ENCODE measurements around the gene HTATSF1.

Gene HTATSF1, protein sequence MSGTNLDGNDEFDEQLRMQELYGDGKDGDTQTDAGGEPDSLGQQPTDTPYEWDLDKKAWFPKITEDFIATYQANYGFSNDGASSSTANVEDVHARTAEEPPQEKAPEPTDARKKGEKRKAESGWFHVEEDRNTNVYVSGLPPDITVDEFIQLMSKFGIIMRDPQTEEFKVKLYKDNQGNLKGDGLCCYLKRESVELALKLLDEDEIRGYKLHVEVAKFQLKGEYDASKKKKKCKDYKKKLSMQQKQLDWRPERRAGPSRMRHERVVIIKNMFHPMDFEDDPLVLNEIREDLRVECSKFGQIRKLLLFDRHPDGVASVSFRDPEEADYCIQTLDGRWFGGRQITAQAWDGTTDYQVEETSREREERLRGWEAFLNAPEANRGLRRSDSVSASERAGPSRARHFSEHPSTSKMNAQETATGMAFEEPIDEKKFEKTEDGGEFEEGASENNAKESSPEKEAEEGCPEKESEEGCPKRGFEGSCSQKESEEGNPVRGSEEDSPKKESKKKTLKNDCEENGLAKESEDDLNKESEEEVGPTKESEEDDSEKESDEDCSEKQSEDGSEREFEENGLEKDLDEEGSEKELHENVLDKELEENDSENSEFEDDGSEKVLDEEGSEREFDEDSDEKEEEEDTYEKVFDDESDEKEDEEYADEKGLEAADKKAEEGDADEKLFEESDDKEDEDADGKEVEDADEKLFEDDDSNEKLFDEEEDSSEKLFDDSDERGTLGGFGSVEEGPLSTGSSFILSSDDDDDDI

DNA sequence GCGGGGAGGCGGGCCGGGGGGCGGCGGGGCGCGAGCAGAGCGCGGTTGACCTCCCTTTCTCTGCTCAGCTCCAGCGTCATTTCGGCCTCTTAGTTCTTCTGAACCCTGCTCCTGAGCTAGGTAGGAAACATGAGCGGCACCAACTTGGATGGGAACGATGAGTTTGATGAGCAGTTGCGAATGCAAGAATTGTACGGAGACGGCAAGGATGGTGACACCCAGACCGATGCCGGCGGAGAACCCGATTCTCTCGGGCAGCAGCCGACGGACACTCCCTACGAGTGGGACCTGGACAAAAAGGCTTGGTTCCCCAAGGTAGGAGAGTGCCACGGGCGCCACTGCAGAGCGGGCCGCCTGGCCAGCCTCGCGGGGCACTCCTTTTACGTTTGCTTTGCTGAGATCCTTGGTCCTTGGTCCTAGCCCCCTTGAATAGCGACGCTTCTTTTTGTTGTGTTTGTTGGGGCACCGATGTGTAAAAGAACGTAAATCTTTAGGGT is at the start of gene HTATSF1:
HTATSF1 (plus strand) TSS at position 37 of the 497 bp plus-strand sequence; CDS start at position 130, 93 bp downstream.
- no peak for DNase-seq (ENCODE audit: low read depth)
- TF ChIP-seq, protein P1, sequence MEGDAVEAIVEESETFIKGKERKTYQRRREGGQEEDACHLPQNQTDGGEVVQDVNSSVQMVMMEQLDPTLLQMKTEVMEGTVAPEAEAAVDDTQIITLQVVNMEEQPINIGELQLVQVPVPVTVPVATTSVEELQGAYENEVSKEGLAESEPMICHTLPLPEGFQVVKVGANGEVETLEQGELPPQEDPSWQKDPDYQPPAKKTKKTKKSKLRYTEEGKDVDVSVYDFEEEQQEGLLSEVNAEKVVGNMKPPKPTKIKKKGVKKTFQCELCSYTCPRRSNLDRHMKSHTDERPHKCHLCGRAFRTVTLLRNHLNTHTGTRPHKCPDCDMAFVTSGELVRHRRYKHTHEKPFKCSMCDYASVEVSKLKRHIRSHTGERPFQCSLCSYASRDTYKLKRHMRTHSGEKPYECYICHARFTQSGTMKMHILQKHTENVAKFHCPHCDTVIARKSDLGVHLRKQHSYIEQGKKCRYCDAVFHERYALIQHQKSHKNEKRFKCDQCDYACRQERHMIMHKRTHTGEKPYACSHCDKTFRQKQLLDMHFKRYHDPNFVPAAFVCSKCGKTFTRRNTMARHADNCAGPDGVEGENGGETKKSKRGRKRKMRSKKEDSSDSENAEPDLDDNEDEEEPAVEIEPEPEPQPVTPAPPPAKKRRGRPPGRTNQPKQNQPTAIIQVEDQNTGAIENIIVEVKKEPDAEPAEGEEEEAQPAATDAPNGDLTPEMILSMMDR (conservative IDR thresholded peaks at IDR 0.05; ENCODE audit: control insufficient read depth, insufficient read depth, low read depth, low read length) = no peak
- peak within 1 kb of the TSS; percentile 75 for H3K4me3 ChIP-seq (ENCODE audit: control insufficient read depth, low read depth, low read length)

DNA sequence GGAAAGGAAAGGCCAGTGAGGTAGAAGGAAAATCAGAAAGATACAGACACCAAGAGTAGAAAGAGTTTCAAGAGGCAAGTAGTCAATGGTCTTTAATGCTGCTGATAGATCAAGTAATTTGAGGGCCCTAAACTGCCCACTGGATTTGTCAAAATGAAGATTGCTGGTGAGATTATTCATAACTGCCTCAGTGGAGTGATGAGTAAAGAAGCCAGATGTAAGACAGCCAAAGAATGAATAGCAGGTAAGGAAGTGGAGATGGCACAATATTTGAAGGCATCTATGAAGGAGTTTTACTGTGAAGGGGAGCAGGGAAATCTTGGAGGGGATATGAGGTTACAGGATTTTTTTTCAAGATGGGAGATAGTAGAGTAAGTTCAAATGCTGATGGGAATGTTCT is 49.4 kb upstream of the HTATSF1 start:
- no peak for DNase-seq (ENCODE audit: low read depth)
- TF ChIP-seq, protein P1 (conservative IDR thresholded peaks at IDR 0.05; ENCODE audit: control insufficient read depth, insufficient read depth, low read depth, low read length) = no peak
- H3K4me3 ChIP-seq (ENCODE audit: control insufficient read depth, low read depth, low read length) = no peak overlapping the region

DNA sequence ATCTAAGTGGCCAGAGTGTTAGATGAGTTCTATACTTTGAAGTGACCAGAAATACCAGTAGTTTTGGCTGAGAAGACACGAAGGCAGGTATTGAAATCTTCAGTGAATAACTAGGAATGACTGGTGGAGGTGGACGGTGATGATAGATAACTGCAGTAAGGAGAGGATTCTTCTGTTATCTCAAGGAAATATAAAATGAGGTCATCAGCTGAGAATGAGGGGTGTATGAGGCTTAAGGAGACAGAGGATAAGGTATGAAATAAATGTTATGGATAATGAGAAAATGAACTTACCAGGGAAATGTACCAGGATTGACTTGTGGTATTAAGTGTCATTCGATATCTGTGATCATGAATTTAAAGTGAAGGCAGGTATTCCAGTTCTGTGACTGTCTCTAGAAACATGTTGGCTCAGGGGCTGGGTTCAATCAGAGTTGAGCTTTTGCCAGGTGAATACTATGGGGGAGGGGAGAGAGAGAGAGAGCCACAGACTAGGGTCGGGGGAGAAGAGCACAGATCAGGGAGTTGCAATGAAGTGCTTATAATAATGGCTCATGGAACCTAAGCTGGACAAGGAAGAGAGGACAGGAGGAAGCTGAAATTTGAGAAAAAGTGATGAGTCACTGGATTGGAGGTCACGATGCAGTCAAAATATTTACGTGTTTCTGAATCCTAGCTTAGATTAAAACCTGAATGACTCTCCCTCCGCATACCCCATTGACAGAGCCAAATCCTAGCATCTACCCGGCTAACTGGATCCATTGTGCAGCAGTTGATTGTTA is 47.2 kb upstream of the HTATSF1 start:
- no peak overlapping the region for H3K4me3 ChIP-seq (ENCODE audit: control insufficient read depth, low read depth, low read length)
- no peak for DNase-seq (ENCODE audit: low read depth)
- TF ChIP-seq, protein P1 (conservative IDR thresholded peaks at IDR 0.05; ENCODE audit: control insufficient read depth, insufficient read depth, low read depth, low read length) = no peak

DNA sequence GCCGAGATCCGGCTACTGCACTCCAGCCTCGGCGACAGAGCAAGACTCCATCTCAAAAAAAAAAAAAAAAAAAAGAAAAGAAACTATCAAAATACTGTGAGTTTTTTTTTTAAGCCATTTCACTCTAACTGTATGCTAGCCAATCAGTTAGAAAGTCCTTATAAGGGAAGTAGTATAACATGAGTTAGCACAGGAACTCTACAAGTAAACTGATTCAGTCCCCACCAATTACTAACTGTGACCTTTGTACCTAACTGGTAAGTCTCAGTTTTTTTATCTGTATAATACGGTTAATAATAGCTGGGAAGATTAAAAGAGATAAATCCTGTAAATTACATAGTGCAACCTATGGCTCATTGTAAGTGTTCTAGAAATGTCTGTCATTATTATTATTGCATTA is 44.8 kb upstream of the HTATSF1 start:
- no peak for DNase-seq (ENCODE audit: low read depth)
- H3K4me3 ChIP-seq (ENCODE audit: control insufficient read depth, low read depth, low read length) = no peak overlapping the region
- TF ChIP-seq, protein P1 (conservative IDR thresholded peaks at IDR 0.05; ENCODE audit: control insufficient read depth, insufficient read depth, low read depth, low read length) = no peak

DNA sequence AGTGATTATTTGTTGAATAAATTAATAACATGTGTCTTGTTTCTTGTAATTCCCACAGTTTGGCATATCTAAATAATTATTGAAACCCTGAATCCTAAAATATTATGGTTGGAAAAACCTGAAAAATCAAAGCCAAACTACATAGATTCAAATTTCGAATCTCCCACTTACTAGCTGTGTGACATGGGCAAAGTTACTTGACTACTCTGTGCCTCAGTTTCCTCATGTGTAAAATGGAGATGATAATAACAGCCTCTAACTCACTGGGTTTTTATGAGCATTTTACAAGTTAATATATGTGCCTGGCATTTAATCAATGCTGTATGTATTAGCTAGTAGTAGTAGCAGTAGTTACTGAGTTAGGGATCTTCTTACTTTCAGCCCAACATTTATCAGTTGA is 44.3 kb upstream of the HTATSF1 start:
- TF ChIP-seq, protein P1 (conservative IDR thresholded peaks at IDR 0.05; ENCODE audit: control insufficient read depth, insufficient read depth, low read depth, low read length) = no peak
- H3K4me3 ChIP-seq (ENCODE audit: control insufficient read depth, low read depth, low read length) = no peak overlapping the region
- no peak for DNase-seq (ENCODE audit: low read depth)

DNA sequence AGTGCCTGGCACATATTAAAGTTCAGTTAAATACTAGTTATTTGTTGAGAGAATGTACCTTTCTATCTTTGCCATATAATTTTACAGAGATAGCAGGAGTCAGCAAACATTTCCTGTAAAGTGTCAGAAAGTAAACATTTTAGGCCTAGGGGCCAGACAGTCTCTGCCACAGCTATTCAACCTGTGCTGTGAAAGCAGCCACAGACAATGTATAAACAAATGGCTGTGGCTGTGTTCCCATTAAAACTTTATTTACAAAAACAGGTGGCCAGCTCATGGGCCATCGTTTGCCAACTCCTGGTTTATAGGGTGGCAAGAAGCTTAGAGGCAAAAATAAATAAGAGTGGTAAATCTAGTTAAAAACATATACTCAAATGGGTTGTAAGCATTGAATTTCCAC is 43.6 kb upstream of the HTATSF1 start:
- H3K4me3 ChIP-seq (ENCODE audit: control insufficient read depth, low read depth, low read length) = no peak overlapping the region
- TF ChIP-seq, protein P1 (conservative IDR thresholded peaks at IDR 0.05; ENCODE audit: control insufficient read depth, insufficient read depth, low read depth, low read length) = no peak
- DNase-seq (ENCODE audit: low read depth) = no peak
